B cell (primary cell): ENCODE data around the gene UCHL1.

Experiments used
- CTCF ChIP-seq: fragments of 200-600 bp; IDR thresholded peaks from one replicate; pipeline ENCODE4 v1.8.0; 2022; ENCODE audit warnings: antibody characterized with exemption, mild to moderate bottlenecking
- EZH2 ChIP-seq: IDR thresholded peaks from 2 replicates; pipeline ENCODE4 v1.6.1; 2012; ENCODE audit warnings: borderline replicate concordance, low read depth, mild to moderate bottlenecking, moderate library complexity, low read length; ENCODE audit not compliant: insufficient read depth, poor library complexity, severe bottlenecking

- TF ChIP-seq CTCF (no peak), EZH2 (no peak)
Measured at GRCh38 chr4:41221850-41222645, 34.7 kb upstream of the UCHL1 start.
